Stimulated activated CD4-positive, alpha-beta T cell treated with anti-CD3 and anti-CD28 coated beads, Interleukin-4, amount 100 ng/mL, for 1 hour (primary cell): Measurements from ENCODE around the gene VRK2.
"Not testable (repeated sequence)": the region's sequence is repeated elsewhere in the genome, so short reads cannot be mapped to it uniquely, and the experiment has no call there.

Experiments
- DNase-seq: peaks from one replicate; pipeline ENCODE4 v3.0.0-alpha.2; 2020

The VRK2 gene

DNA sequence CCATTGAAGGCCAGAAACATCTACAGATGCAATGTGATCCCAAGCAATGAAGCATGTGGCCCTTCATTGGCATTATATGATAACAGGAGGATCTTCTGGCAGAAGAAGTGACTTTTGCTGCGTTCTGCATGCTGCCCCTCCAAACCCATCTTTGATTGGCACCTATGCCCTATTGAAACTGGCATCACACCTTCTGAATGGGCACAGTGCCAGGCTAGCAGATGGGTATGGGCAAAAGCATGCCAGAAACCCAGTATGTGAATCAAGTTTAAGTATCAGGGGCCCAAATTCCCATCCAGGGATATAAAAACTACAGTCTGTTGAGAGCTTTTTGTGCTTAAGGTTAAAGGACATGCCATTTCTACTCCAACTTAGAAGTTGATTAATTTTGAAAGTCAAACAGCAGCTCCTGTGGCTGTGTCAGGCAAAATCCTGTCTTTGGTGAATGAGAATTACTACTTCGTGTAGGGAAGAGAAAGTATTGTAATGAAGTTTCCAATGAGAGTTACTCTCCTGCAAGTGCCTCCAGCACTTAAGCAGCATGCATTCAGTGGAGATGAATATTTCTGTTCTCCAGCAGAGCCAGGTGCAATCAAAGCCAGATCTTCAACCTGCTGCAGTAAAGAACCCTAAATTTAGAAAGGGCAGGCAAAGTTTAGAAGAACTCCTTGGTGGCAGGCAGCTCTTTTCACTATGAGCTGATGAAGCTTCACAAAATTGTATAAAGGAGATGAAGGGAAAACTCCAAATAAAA is 8.6 kb downstream of the VRK2 start:
- DNase-seq, result no peak

DNA sequence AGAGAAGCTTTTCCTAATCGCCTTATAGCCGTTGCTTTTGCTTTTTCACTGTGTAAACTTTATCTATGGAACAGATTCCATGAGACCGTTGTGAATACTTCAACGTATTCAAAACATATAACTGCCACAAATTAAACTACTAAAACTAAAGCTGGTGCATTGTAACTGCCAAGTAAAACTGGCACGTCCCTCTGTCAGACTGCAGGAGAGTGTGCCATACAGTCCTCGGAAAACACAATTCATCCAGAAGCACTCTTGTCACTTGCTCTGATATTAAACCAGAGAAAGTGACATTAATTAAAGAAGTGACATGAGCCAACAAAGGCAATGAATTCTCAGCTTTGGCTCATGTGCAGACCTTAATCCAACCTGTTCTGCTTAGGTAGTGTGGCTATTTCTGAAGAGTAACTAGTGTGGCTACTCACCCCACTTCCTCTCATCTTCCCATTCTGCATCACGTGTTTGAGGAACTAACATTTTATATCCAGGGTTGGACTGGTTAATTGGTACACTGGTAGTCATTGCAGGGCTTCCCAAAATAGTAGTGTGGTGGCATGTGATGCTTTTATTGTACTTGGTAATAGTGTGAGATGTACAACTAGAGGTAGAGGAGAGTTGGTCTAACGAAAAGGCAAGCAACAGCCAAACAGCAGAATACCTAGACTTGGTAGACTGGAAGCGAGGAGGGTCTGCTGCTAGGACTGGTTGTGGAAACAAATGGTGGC is 9.7 kb downstream of the VRK2 start:
- DNase-seq, result no peak

DNA sequence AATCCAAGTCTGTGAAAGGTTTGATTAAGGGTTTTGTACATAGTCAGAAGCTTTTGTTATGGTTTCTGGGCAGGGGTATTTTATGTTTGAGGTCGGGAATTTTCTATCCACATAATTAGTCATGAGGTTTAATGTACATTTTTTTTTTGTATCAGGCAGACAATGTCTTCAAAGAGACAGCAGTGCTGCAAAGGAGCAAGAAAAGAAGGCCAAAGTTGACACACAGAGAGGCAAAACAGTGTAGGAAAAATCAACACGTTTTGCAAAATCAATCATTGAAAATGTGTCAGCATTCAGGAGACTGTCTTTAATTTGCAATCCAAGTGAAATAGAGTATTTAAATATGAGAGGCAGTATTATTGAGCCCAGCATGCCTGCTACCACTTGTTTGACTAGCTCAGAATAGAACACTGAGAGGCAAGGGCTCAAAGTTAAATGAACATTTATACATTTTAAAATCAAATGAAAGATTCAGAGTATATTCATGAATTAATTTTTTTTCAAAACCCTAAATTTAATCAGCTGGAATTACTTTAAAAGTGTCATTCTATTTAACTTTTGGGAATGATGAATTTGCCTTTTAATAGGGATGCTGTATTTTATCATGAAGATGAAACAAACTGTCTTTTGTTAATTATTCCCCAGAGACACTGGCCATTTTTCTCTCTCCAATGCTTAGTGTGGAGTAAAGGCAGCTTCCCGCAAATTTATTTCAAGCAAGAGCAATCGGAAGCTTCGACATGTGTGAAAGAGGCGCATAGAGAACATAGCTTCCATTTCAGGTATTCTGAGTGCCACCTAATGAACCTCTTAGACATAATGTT is 11.3 kb downstream of the VRK2 start:
- DNase-seq, result no peak

DNA sequence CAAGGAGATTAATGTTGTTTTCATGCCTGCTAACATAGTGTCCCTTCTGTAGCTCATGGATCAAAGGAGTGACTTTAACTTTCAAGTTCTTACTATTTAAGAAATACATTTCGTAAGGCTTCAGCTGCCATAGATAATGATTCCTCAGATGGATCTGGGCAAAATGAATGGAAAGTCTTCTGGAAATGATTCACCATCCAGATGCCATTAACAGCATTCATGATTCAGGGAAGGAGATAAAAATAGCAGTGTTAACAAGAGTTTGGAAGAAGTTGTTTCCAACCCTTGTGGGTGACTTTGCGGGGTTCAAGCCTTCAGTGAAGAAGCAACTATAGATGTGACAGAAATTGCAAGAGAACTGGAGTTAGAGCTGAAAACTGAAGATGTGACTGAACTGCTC is 17.0 kb downstream of the VRK2 start:
- DNase-seq, result no peak

DNA sequence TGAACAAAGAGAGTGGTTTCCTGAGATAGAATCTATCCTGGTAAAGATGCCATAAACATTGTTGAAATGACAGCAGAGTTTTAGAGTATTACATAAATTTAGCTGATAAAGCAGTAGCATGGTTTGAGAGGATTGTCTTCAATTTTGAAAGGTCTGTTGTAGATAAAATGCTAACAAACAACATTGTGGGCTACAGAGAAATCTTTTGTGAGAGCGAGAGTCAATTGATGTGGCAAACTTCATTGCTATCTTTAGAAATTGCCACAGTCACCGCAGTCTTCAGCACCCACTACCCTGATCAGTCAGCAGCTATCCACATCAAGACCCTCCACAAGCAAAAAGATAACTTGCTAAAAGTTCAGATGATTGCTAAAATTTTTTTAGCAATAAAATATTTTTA is 17.5 kb downstream of the VRK2 start:
- no peak for DNase-seq

DNA sequence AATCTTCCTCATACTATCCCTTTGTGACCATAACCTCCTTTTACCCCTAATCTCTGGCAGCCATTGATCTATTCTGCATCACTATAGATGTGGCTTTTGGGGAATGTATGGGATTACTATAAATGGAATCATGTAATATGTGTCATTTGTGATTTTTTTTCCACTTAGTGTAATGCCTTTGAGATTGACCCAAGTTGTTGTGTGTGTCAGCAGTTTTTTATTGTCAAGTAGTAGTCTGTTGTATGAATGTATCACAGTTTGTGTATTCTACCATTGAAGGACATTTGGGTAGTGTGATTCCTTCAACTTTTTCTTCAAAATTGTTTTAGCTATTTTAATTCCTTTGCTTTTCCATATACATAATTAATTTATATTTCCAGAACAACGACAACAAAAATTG is 18.6 kb downstream of the VRK2 start:
- DNase-seq, result no peak

DNA sequence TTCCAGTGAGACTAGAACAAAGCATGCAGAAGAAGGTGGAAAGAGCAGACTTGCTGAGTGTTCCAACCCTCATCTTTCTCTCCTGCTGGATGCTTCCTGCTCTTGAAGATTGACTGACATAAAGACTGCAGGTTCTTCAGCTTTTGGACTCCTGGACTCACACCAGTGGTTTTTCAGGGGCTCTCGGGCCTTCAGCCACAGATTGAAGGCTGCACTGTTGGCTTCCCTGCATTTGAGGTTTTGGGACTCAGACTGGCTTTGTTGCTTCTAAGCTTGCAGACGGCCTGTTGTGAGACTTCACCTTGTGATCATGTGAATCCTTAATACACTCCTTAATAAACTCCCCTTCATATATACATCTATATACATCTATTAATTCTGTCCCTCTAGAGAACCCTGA is 20.4 kb downstream of the VRK2 start:
- DNase-seq, result no peak

DNA sequence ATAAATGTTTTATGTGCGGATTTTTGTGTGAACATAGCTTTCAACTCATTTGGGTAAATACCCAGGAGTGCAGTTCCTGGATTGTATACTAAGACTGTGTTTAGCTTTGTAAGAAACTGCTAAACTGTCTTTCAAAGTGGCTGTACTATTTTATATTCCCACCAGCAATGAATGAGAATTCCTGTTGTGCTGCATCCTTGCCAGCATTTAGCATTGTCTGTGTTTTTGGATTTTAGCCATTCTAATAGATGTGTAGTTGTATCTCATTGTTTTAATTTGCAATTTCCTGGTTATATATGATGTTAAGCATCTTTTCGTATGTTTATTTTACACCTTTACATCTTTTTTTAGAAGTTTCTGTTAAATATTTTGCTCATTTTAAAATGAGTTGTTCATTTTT is 24.2 kb downstream of the VRK2 start:
- DNase-seq, result no peak

DNA sequence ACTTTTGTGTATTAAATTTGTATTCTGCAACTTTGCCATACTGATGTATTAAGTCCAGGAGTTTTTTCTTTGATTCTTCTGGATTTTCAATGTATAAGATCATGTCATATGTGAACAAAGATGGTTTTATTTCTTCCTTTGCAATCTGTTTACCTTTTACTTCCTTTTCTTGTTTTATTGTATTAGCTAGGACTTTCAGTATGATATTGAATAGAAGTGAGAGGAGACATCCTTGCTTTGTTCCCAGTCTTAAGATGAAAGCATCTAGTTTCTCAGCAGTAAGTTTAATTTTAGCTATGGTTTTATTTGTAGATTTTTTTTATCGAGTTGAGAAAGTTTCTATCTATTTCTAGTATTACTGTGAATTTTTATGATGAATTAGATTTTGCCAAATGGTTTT is 25.5 kb downstream of the VRK2 start:
- DNase-seq, result no peak

DNA sequence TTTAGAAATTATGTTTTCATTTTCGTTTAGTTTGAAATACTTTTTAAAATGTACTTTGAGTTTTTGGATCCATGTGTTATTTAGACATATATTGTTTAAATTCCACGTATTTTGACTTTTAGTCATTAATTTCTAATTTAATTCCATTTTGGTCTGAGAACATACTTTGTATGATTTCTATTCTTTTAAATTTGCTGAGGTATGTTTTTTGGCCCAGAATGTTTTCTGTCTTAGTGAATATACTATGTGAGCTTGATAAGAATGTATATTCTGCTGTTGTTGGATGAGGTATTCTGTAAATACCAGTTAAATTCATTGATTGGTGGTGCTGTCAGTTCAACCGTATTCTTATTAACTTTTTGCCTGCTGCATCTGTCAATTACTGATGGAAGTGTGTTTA is 26.4 kb downstream of the VRK2 start:
- no peak for DNase-seq

DNA sequence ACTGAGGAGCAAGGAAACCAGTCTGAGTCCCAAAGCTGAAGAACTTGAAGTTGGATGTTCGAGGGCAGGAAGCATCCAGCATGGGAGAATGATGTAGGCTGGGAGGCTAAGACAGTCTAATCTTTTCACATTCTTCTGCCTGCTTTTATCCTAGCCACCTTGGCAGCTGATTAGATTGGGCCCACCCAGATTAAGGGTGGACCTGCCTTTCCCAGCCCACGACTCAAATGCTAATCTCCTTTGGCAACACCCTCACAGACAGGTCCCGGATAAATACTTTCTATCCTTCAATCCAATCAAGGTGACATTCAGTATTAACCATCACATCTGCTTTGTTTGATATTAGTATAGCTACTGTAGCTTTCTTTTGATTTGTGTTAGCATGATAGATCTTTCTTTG is 27.1 kb downstream of the VRK2 start:
- no peak for DNase-seq

DNA sequence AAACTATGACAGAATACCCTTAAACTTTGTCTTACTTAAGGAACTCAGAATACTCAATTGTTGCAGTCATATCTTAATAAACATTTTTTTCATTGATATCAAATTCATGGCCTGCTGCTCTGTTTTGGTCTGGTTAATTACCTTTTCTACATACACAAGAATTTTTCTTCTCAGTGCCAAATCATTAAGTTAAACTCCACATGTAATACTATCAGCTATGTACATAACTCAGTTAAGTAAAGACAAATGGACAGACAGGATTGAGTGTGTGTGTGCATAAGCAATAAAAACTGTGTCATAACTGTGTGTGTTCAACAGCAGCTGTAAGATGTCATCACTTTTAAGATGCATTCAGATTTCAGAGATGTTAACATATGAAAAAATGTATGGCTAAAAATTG is 34.4 kb downstream of the VRK2 start:
- DNase-seq, result no peak

DNA sequence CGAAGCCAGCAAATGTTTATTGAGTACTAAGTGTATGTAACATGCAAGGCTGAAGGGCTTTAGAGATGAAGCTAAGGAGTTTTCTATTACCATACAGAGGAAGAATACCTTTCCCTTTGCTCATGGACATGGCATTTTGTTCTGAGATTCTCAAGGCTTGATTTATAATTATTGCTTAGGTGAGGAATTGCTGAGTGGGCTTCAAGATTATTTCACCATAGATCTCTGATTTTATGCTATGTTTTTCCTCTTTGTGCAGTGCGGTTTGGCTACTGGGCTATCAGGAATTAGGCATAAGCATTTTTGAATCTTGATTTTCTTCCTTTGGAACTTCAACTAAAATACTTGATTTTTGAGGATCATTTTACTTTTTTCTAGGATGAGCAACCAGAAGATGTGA is 42.5 kb downstream of the VRK2 start:
- no peak for DNase-seq

DNA sequence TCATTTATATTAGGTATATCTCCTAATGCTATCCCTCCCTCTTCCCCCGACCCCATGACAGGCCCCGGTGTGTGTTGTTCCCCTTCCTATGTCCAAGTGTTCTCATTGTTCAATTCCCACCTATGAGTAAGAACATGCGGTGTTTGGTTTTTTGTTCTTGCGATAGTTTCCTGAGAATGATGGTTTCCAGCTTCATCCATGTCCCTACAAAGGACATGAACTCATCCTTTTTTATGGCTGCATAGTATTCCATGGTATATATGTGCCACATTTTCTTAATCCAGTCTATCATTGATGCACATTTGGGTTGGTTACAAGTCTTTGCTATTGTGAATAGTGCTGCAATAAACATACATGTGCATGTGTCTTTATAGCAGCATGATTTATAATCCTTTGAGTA is 46.2 kb downstream of the VRK2 start:
- DNase-seq, result not testable (repeated sequence)

DNA sequence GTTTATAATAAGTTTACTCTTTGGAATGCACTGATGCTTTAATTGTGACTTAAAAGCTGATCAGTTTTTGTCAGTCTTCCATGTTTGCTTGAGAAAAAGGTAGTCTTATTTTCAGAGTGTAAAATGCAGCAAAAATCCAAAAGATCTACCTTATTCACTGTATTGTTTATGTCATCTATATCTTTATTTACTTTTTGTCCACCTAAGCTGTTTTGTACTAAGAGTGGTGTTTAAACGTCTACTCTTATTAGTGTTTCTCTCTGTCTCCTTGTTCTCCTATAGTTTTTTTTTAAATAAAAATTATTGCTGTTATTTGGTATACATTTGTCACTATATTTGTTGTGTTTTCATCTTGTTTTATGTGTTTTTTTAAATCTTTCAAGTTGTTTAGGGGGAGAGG is 50.4 kb downstream of the VRK2 start:
- no peak for DNase-seq

DNA sequence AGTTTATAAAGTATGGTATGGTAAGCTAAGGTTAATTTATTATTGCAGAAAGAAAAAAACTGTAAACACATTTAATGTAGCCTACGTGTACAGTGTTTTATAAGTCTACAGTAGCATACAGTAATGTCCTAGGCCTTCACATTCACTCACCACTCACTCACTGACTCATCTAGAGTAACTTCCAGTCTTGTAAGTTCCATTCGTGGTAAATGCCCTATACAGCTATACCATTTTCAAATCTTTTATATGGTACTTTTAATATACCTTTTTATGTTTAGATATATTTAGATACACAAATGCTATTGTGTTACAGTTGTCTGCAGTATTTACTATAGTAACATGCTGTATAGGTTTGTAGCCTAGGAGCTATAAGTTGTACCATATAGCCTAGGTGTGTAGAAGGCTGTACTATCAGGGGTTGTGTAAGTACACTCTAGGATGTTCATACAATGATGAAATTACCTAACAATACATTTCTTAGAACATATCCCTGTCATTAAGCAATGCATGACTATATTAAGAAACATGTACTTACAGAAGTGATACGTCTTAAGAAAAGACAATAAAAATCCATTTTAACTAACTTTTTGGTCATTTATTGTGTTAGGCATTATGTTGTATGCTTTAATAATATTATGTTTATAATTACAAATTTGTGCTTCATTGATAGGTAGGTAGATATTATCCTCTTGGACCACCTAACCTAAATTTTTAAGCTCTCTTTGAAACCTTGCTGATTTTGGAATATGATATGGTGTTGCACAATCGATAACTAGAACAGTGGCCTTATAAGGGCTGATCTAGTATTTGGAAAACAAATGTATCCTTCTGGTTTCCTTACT is 51.9 kb downstream of the VRK2 start:
- no peak for DNase-seq

DNA sequence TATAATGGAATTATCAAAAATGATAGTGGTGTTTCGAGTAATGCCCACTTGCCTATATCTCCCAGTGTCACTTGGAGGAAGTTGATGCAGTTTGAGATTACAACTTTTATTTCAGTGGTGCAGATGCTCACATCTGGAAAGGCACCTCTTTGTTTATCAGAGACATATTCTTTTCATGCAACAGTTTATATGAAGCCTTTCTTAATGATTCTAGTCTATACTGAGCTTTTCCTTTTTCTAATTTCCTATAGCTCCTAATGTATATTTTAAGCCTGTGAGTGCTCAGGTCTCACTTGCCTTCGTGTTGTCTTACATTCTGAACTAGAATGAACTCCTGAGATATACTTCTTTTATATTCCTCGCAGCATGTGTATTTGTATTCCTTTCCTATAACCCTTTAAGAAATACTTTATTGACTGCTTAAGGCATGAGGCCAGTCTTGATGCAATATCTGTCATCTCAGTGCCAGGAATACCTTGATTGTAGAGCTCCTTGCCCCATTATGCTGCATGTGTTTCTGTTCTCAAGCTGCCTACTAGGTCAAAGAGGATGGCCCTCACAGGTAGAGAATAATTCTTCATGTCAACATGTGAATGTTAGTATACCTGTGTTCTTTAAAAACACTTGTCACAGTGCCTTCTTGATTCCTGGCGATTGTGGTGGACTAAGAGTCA is 52.6 kb downstream of the VRK2 start:
- no peak for DNase-seq

DNA sequence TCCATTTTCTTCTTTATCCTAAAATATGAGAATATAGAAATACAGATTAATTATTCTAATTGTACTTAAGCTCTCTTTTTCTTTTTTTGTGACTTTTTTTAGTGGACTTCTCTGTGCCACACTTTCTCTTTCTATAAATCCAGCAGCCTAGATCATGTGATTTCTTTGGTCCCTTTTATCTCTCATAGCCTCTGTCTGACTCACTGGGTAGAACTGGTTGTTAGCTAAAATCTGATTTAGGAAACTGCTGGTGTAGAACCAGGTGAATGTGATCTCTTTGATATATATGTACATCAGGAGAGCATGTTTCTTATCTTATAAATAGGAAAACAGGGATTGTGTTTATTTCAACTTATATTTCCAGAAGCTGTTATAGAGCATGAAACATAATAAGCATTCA is 54.9 kb downstream of the VRK2 start:
- no peak for DNase-seq

DNA sequence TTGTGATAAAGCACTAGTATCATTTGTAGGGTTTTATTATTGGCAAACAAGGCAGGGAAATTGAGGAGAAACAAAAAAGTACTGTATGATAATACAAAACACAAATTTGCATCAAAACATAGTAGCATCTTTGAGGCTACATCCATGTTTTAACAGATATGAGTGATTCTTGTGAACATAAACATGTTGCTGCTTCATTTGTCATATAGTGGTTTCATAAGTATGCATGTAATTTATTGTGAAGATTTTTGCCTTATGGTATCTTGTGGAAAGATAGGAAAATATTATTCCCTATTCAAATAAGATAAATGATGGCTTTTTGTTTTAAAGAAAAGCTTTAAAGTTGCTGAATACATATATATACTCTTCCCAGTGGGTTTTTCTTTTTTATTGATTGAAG is 60.3 kb downstream of the VRK2 start:
- no peak for DNase-seq

DNA sequence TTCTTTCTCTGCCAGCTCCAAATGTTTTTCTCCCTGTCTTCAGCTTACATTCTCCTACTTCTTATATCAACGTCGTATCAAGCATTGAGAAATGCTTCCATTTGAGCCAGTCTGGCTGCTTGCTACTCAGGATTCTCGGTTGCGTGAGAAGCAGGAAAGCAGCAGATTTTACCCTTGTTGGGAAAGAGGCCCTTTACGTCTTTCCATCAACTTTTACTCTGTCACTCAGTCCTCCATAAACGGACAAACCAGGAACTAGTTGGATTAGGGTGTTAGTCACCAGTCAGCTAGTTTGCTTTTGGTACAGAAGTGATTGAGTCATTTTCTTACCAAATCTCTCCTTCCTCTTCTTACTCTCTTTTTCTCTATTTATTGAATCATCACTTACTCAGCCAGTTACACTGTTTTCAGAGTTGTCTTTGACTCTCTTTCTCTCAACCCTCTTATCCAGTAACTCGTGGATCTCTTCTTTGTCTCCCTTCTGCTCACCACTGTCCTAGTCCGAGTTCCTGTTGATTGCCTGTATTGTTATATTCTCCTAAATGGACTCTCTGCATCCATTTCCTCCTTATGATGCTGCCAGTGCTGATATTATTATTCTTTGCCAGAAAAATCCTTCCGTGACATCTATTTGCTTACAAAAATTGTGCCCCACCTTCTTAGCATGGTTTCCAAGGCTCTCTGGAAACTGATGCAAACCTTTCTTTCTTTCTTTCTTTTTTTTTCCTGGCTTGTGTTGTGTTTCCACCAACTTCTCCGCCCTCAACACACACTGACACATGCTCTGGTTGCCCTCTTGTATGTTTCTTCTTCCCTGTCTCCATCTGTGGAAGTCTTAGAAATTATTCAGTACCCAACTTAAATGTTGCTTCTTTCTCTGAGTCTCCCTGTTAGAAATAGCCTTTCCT is 61.5 kb downstream of the VRK2 start:
- DNase-seq, result no peak

DNA sequence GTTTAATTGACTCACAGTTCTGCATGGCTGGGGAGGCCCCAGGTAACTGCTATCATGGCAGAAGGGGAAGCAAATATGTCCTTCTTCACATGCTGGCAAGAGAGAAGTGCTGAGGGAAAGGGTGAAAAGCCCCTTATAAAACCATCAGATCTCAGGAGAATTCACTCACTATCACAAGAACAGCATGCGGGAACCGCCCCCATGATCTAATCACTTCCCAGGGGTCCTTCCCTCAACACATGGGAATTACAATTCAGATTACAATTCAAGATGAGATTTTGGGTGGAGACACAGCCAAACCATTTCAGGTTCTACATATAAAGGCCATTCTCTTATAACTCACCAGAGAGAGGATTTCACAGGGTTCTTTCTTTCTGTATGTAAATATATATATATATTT is 62.9 kb downstream of the VRK2 start:
- no peak for DNase-seq
